Adrenal gland (tissue), 5 donors: ENCODE measurements around the gene ARL5B.

Experiments
- POLR2A ChIP-seq, 2 donors: fragments of 450-650 bp; IDR thresholded peaks; one replicate each; pipeline ENCODE4 v1.6.1; 2017; ENCODE audit warnings: antibody characterized with exemption in 2 of 2, mild to moderate bottlenecking in 2 of 2, moderate library complexity in 1 of 2
- TF ChIP-seq, protein P1 (sequence below), 6 experiments: fragments of 450-650 bp in 4 of 6; fragments of 200-600 bp in 2 of 6; sonication (generic) in 1 of 6; IDR thresholded peaks; 1 replicate in 5 of 6; 2 replicates in 1 of 6; pipeline versions ENCODE4 v1.5.1 to v1.8.0; 2016 to 2021; ENCODE audit warnings: antibody characterized with exemption in 6 of 6, mild to moderate bottlenecking in 2 of 6, moderate library complexity in 1 of 6
- donor health status: DM: no; HTN: no; CAD: no.

DNA sequence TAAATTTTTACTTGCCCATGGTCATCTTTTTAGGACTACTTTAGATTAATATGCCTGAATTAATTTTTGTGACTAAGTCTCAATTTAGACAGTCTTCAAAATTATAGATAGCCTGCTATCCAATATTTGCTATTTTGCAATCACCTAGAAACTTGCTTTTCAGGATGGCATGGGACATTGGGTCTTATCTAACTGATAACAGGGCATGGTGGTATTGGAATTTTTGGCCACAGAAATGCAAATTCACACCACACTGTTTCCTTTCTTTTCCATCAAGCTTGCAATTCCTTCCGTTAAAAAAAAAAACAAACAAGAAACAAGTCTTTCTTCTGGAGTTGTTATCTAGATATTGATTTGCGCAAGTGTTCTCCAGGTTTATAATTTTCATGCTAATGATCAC is 8.8 kb downstream of the ARL5B start:
- TF ChIP-seq, protein P1, sequence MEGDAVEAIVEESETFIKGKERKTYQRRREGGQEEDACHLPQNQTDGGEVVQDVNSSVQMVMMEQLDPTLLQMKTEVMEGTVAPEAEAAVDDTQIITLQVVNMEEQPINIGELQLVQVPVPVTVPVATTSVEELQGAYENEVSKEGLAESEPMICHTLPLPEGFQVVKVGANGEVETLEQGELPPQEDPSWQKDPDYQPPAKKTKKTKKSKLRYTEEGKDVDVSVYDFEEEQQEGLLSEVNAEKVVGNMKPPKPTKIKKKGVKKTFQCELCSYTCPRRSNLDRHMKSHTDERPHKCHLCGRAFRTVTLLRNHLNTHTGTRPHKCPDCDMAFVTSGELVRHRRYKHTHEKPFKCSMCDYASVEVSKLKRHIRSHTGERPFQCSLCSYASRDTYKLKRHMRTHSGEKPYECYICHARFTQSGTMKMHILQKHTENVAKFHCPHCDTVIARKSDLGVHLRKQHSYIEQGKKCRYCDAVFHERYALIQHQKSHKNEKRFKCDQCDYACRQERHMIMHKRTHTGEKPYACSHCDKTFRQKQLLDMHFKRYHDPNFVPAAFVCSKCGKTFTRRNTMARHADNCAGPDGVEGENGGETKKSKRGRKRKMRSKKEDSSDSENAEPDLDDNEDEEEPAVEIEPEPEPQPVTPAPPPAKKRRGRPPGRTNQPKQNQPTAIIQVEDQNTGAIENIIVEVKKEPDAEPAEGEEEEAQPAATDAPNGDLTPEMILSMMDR (IDR thresholded peaks at IDR 0.05) = no peak
- TF ChIP-seq POLR2A (IDR thresholded peaks at IDR 0.05) = no peak
